GM18870 (cell line): Measurements from ENCODE around the gene ADGRG1.
"Not testable (repeated sequence)": the region's sequence is repeated elsewhere in the genome, so short reads cannot be mapped to it uniquely, and the experiment has no call there.

Experiments used
- ATAC-seq: cut with Tn5 transposase; IDR thresholded peaks from one replicate; pipeline ENCODE4 v1.9.1; 2021; ENCODE audit warnings: moderate library complexity; ENCODE audit not compliant: unreplicated experiment

Gene ADGRG1

GRCh38 chr16:57666353-57667047 is 38.1 kb downstream of the ADGRG1 start:
- no peak for ATAC-seq

DNA sequence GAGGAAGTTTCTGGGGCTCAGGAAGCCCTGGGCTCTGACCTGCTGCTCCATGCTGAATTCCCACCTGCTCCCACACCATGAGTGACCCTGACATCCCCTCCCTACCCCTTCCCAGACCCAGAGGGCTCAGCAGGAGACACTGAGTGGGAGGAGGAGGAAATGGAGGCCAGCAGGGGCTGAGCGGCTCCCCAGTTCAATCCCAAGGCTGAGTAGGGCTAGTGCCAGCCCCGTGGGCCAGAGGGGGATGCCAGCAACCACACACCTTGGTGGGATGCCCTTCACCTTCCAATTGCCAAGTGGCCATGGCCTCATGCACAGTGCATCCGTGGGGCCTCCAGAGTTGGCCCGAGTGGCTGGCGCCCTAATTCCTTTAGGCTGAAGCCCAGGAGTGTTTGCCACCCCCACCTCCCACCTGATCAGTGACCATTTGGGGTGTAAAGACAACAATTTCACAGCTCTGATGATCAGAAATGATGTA is 38.7 kb downstream of the ADGRG1 start:
- no peak for ATAC-seq

GRCh38 chr16:57667526-57668262 is 39.3 kb downstream of the ADGRG1 start:
- no peak for ATAC-seq

- ATAC-seq = no peak
Observed at GRCh38 chr16:57668263-57668571, 39.8 kb downstream of the ADGRG1 start, which contains the start of gene ADGRG3. Gene ADGRG3 (plus strand): TSS chr16:57668306. CDS start chr16:57668348, 42 bp downstream.

GRCh38 chr16:57668630-57669475 is 40.4 kb downstream of the ADGRG1 start:
- ATAC-seq = no peak

DNA sequence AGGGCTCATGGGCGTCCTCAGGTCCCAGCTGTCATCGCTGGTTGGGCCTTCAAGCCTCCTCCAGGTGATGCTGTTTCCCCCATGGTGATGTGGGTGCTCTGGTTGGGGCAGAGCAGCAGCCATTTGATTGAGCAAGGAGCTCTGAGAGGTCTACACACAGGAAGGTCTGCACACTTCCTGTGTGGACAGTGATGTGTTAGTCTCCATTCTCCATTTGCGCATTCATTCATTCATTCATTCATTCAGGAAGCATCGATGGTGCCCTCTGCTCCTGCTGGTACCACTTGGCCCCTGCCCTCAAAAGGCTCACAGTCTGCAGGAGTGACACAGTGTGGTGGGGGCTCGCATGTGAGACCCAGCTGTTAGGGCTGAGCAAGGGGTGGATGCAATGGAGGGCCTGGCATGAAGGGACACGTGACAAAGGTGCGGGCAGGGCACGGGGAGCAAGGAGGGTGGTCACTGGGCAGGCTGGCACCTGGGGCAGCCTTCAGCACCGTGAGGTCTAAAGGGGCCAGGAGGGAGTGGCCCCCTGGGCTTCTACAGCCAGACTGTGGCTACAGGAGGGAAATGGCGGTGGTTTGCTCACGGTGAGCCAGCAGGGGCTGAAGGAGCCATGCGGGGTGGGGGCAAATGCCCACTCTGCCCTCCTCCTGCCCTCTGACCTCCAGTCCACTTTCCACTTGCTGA is 41.2 kb downstream of the ADGRG1 start:
- ATAC-seq = no peak

- ATAC-seq = no peak
Observed at GRCh38 chr16:57670196-57670595, 41.8 kb downstream of the ADGRG1 start.

GRCh38 chr16:57671451-57671850 is 43.0 kb downstream of the ADGRG1 start:
- not testable (repeated sequence) for ATAC-seq

DNA sequence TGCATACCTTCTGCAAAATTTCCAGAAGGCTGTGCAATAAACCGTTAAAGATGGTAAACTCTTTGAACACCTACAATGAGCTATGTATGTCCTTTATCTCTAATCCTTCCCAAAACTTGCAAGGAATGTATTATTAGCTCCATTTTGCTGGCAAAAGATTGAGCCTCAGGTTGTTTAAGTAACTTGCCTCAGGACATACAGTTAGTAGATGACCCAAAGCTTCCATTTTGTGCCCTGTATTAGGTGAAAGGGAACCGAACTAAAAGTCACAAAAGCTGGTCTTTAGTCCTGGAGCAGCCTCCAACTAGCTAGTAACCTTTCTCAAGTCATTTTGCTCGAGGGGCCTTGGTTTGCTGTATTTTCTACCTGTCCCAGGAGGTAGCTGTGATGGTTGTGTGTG is 44.0 kb downstream of the ADGRG1 start:
- ATAC-seq = no peak

DNA sequence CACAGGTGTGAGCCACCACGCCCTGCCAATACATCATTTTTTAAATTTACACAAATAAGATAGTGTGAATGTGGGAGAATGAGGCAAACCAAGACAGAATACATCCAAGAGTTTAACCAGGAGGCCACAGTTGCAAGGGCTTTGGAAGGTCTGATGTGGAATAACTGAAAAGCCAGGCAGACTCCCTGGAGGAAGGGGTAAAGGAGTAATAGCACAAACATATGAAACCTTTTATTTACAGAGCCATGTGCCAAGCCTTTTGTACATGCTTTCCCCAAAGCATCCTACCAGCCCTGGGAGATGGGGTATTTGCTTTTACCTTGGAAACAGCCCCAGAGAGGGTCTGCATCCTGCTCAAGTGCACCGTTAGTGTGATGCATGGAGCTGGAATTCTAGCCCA is 44.4 kb downstream of the ADGRG1 start:
- no peak for ATAC-seq

DNA sequence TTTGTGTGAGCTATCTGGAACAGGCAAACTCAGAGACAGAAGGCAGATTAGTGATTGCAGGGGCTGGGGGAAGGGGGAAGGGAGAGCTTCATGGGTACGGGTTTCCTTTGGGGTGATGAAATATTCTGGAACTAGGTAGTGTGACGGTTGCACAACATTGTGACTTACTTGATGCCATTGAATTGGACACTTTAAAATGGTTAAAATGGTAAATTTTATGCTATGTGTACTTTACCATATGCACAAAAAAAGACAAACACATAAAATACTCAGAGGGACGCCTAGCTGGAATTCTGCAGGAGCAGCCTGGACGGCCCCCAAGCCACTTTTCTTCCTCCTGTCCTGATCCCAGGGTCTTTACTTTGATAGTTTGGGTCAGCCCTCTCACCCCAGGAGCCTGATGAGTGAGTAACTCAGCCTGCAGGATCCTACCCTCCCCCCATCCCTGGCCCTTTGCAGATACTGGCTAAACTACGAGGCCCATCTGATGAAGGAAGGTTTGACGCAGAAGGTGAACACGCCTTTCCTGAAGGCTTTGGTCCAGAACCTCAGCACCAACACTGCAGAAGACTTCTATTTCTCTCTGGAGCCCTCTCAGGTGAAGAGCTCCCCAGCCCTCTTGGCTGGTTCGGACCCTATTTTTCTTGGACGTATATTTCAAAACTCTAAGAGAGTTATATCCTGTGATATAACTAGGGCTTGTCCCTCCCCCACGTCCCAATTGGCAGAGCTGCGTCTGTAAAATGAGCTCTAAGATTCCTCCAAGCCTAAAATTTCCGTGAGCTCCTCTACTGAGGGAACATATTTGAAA is 47.5 kb downstream of the ADGRG1 start:
- no peak for ATAC-seq

DNA sequence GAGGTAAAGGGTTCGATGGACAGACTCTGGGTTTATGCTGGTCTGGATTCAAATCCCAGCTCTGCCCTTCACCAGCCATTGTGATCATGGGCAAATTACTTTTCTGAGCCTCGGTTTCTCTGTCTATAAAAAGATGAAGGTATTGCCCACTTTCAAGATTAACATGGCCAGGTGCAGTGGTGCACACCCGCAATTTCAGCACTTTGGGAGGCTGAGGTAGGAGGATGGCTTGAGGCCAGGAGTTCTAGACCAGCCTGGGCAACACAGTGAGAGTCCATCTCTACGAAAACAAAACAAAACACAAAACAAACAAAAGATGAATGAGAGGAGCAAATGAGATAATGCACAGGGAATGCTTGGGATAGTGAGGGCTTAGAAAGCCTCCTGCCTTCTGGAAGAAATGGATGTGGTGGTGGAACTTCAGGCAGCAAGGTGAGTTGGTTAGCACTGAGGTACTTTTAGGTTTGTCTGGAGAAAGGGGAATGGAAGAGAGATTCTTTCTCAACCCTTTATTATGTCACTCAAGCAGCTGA is 48.2 kb downstream of the ADGRG1 start:
- no peak for ATAC-seq

GRCh38 chr16:57677622-57678369 is 49.4 kb downstream of the ADGRG1 start:
- ATAC-seq = no peak

DNA sequence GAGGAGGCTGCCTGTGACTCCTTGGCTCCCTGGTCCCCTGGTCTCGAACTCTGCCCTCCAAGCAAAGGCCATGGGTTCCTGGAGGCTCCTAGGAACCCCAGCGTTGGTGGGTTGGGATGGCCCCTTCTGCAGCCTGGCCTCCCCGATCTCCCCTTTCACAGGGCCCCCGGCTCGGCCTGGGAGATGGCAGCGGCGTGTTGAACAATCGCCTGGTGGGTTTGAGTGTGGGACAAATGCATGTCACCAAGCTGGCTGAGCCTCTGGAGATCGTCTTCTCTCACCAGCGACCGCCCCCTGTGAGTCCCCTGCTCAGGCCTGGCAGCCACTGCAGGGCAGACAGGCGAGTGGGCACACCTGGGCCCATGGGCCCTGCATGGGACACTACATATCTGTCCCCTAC is 50.6 kb downstream of the ADGRG1 start:
- ATAC-seq = no peak

- no peak for ATAC-seq
Observed at GRCh38 chr16:57679767-57680482, 51.5 kb downstream of the ADGRG1 start.

GRCh38 chr16:57680842-57681375 is 52.5 kb downstream of the ADGRG1 start:
- ATAC-seq = no peak

GRCh38 chr16:57681950-57682728 is 53.7 kb downstream of the ADGRG1 start:
- ATAC-seq = no peak
